BJ (cell line): Measurements from ENCODE around the gene PTHLH. TPM values are rescaled to one million over a fixed set of nuclear protein-coding genes. Genes with fewer than 3 reads are reported as not detected.

ENCODE experiments used
- CTCF ChIA-PET: fragments of 350-600 bp; formaldehyde crosslinking; extraction: SDS; loops from one replicate; lab custom pipeline; 2021; ENCODE audit warnings: antibody characterized with exemption, inconsistent platforms; lab: Yijun Ruan, JAX
- POLR2A ChIA-PET: fragments of 300-600 bp; sonication (Branson Sonifier 250); formaldehyde crosslinking; extraction: SDS; loops from one replicate; lab custom pipeline; 2021; ENCODE audit warnings: antibody characterized with exemption; lab: Charles Lee
- DNase-seq: peaks from one replicate; pipeline ENCODE4 v3.0.0-alpha.2; 2011; ENCODE audit warnings: low read depth
- H3K27me3 ChIP-seq: 2 replicates; pipeline ENCODE4 v1.6.0; 2011; ENCODE audit warnings: low read length; ENCODE audit not compliant: control insufficient read depth, insufficient read depth
- H3K36me3 ChIP-seq: 2 replicates; pipeline ENCODE4 v1.5.1; 2011; ENCODE audit warnings: low read length; ENCODE audit not compliant: control insufficient read depth, insufficient read depth
- H3K4me3 ChIP-seq: 2 replicates; pipeline ENCODE4 v1.5.1; 2011; ENCODE audit warnings: low read depth, mild to moderate bottlenecking, control low read depth, low read length
- CTCF ChIP-seq: IDR thresholded peaks from 2 replicates; pipeline ENCODE4 v1.5.1; 2011; ENCODE audit warnings: low read depth, mild to moderate bottlenecking, control low read depth, inconsistent platforms, low read length, moderate library complexity; ENCODE audit not compliant: insufficient read depth
- polyA minus RNA-seq: library from RNA; depleted of rRNA, polyadenylated mRNA; stranded (reverse); fragments of >200 nt; gene quantifications from 2 replicates; pipeline ENCODE4 v1.2.3, GENCODE V29; 2011; rRNA and poly(A)+ RNA removed
- polyA plus RNA-seq: library from polyadenylated mRNA; depleted of rRNA; stranded (reverse); fragments of >200 nt; gene quantifications from 2 replicates; pipeline ENCODE4 v1.2.3, GENCODE V29; 2011; rRNA removed

PTHLH gene
- polyA plus RNA-seq (0.10 and 0.22 TPM in 2 replicates), polyA minus RNA-seq (0.14 TPM in 1 of 2 replicates, not detected in the other)

- peaks cover 30% of the 10 kb centered on the region for H3K27me3 ChIP-seq
- no peaks in the 10 kb centered on the region for H3K36me3 ChIP-seq
- ChIA-PET CTCF (no interaction called here), POLR2A (no interaction called here)
- H3K4me3 ChIP-seq, result no peak within 1 kb of the TSS
- TF ChIP-seq CTCF, result no peak
- no peak for DNase-seq
These were observed at the start of gene PTHLH for GRCh38 chr12:27972721-27973120. TSS of gene PTHLH (minus strand) at chr12:27972733. CDS start at chr12:27969494, 3,239 bp downstream.

GRCh38 chr12:28021704-28022103 is 49.2 kb upstream of the PTHLH start:
- Histone ChIP-seq H3K36me3 (no peaks in the 10 kb centered on the region), H3K27me3 (no peaks in the 10 kb centered on the region), H3K4me3 (no peak overlapping the region)
- ChIA-PET POLR2A (no interaction called here), CTCF (no interaction called here)
- no peak for DNase-seq
- TF ChIP-seq CTCF, result no peak

- H3K4me3 ChIP-seq, result no peak overlapping the region
- no peak for DNase-seq
- H3K27me3 ChIP-seq, result no peaks in the 10 kb centered on the region
- ChIA-PET POLR2A (no interaction called here), CTCF (no interaction called here)
- H3K36me3 ChIP-seq, result no peaks in the 10 kb centered on the region
- TF ChIP-seq CTCF, result no peak
These were observed 45.3 kb upstream of the PTHLH start for GRCh38 chr12:28017873-28018255.

GRCh38 chr12:28017126-28017872 is 44.8 kb upstream of the PTHLH start:
- ChIA-PET CTCF (no interaction called here), POLR2A (no interaction called here)
- no peaks in the 10 kb centered on the region for H3K27me3 ChIP-seq
- no peak overlapping the region for H3K4me3 ChIP-seq
- H3K36me3 ChIP-seq, result no peaks in the 10 kb centered on the region
- TF ChIP-seq CTCF, result no peak
- no peak for DNase-seq

- H3K4me3 ChIP-seq, result no peak overlapping the region
- ChIA-PET POLR2A (no interaction called here), CTCF (no interaction called here)
- no peaks in the 10 kb centered on the region for H3K36me3 ChIP-seq
- TF ChIP-seq CTCF, result no peak
- no peaks in the 10 kb centered on the region for H3K27me3 ChIP-seq
- no peak for DNase-seq
These were observed 42.6 kb upstream of the PTHLH start for GRCh38 chr12:28015165-28015564.
